Liver (tissue), 9 donors: Measurements from ENCODE around the gene TLR9. TPM values are rescaled to one million over a fixed set of nuclear protein-coding genes. Genes with fewer than 3 reads are reported as not detected.

Experiments used
- DNase-seq: peaks from one replicate; pipeline ENCODE4 v3.0.0-alpha.2; 2017; ENCODE audit warnings: low spot score
- H3K27ac ChIP-seq, 2 donors: one replicate each; pipeline ENCODE4 v1.7.0; 2013; ENCODE audit warnings: inconsistent platforms in 2 of 2, low read length in 2 of 2, control low read depth in 1 of 2, low read depth in 1 of 2, mild to moderate bottlenecking in 1 of 2
- H3K27me3 ChIP-seq, 4 donors: one replicate each; pipeline versions ENCODE4 v1.6.1 to v1.7.0; 2013; ENCODE audit warnings: low read length in 3 of 4, inconsistent platforms in 1 of 4, mild to moderate bottlenecking in 1 of 4, moderate library complexity in 1 of 4; ENCODE audit not compliant: control insufficient read depth in 4 of 4, insufficient read depth in 4 of 4
- H3K36me3 ChIP-seq, 4 donors: one replicate each; pipeline versions ENCODE4 v1.6.1 to v1.7.0; 2013; ENCODE audit warnings: low read length in 3 of 4, mild to moderate bottlenecking in 3 of 4, low read depth in 1 of 4, moderate library complexity in 1 of 4; ENCODE audit not compliant: control insufficient read depth in 4 of 4, insufficient read depth in 3 of 4
- H3K4me1 ChIP-seq, 4 donors: one replicate each; pipeline versions ENCODE4 v1.6.1 to v1.7.0; 2013; ENCODE audit warnings: low read length in 3 of 4, mild to moderate bottlenecking in 3 of 4, moderate library complexity in 1 of 4; ENCODE audit not compliant: control insufficient read depth in 4 of 4, insufficient read depth in 4 of 4
- H3K4me3 ChIP-seq, 3 donors: one replicate each; pipeline versions ENCODE4 v1.6.1 to v1.7.0; 2013; ENCODE audit warnings: low read length in 3 of 3, control low read depth in 1 of 3, low read depth in 1 of 3, mild to moderate bottlenecking in 1 of 3
- H3K9ac ChIP-seq, 2 donors: one replicate each; pipeline ENCODE4 v1.7.0; 2013; ENCODE audit warnings: low read length in 2 of 2, mild to moderate bottlenecking in 2 of 2, moderate library complexity in 2 of 2, control low read depth in 1 of 2, low read depth in 1 of 2
- H3K9me3 ChIP-seq, 4 donors: one replicate each; pipeline versions ENCODE4 v1.6.1 to v1.7.0; 2013; ENCODE audit warnings: low read length in 3 of 4; ENCODE audit not compliant: control insufficient read depth in 4 of 4
- EGR1 ChIP-seq, 2 donors: IDR thresholded peaks; 2 replicates each; pipeline ENCODE4 v1.6.1; 2016 to 2018; ENCODE audit warnings: antibody characterized with exemption in 2 of 2, low read depth in 2 of 2
- HNF4G ChIP-seq: IDR thresholded peaks from 2 replicates; pipeline ENCODE4 v1.6.1; 2016; ENCODE audit warnings: antibody characterized with exemption
- JUND ChIP-seq, 2 donors: IDR thresholded peaks; 2 replicates each; pipeline ENCODE4 v1.6.1; 2016; ENCODE audit warnings: antibody characterized with exemption in 2 of 2
- RAD21 ChIP-seq, 2 donors: IDR thresholded peaks; 2 replicates each; pipeline ENCODE4 v1.6.1; 2016; ENCODE audit warnings: antibody characterized with exemption in 2 of 2, mild to moderate bottlenecking in 2 of 2
- YY1 ChIP-seq: IDR thresholded peaks from 2 replicates; pipeline ENCODE4 v1.6.1; 2016; ENCODE audit warnings: antibody characterized with exemption, mild to moderate bottlenecking
- WGBS: extraction: QIAGEN DNeasy Blood & Tissue Kit; methylation state at CpG from one replicate; pipeline ENCODE4 v1.1.7; 2013; 5-methylcytosine and 5-hydroxymethylcytosine counted together
- polyA plus RNA-seq, 2 donors: library from polyadenylated mRNA; stranded (reverse) in 1 of 2; unstranded in 1 of 2; fragments of 200-250 nt in 1 of 2; fragments of >200 nt in 1 of 2; fragmentation: Nextera tagmentation in 1 of 2; extraction: Ambion mirVana in 1 of 2; gene quantifications; one replicate each; pipeline versions ENCODE4 v1.2.1 to v1.2.3, GENCODE V29; 2013 to 2015
- total RNA-seq, 2 donors: library from RNA; depleted of rRNA; stranded (reverse); fragments of >200 nt; gene quantifications; one replicate each; pipeline ENCODE4 v1.2.3, GENCODE V29; 2014
- TF ChIP-seq, protein P1 (sequence below): IDR thresholded peaks from 2 replicates; pipeline ENCODE4 v1.6.1; 2016; ENCODE audit warnings: antibody characterized with exemption
- TF ChIP-seq, protein P2 (sequence below): fragments of 150-350 bp; IDR thresholded peaks from 2 replicates; pipeline ENCODE4 v1.5.1; 2017; ENCODE audit warnings: improper control_type of control experiment, low read depth, low read length; ENCODE audit not compliant: missing input control
- TF ChIP-seq, protein P3 (sequence below): IDR thresholded peaks from 2 replicates; pipeline ENCODE4 v1.6.1; 2016; ENCODE audit warnings: antibody characterized with exemption
- TF ChIP-seq, protein P4 (sequence below): IDR thresholded peaks from 2 replicates; pipeline ENCODE4 v1.6.1; 2016; ENCODE audit warnings: antibody characterized with exemption, mild to moderate bottlenecking
- TF ChIP-seq, protein P5 (sequence below): IDR thresholded peaks from 2 replicates; pipeline ENCODE4 v1.6.1; 2016; ENCODE audit warnings: antibody characterized with exemption
- donor health status: healthy.
- donor health status: healthy.
- donor health status: healthy.
- donor health status: healthy.
- donor health status: healthy.

The TLR9 gene
- total and polyA plus RNA-seq, 4 donors: 0.02 TPM; not detected in 3

DNA sequence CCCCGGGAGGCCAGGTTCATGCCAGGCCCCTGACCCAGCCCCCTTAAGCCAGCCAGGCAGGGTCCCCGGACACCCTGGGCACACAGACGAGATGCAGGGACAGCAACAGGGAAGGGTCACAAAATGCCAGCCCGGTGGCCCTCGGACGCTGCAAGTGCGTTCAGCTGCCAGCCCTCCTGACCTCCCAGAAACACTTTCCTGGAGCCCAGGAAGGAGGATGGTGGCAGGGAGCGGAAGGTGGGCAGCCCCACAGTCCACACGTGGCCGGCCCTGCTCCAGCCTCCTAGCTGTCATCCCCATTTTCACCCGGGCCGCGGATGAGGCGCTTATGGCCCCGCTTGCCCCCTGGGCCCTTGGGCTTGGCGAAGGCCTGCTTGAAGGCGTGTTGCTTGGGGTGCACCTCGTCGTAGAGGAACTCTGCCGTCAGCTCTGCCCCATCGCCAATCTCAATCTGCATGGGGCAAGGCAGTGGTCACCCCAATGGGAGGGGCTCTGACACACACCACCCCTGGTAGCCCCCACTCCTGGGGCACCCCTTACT lies 3.4 kb upstream of the TLR9 start:
- Histone ChIP-seq H3K27me3 (no peaks in the 10 kb centered on the region), H3K4me3 (no peak overlapping the region), H3K9me3 (no peaks in the 10 kb centered on the region), H3K4me1 (peaks cover 6 to 23% (median 17%) of the 10 kb centered on the region in 4 donors), H3K27ac (no peak overlapping the region), H3K36me3 (peaks cover 4 to 35% (median 12%) of the 10 kb centered on the region in 4 donors), H3K9ac (no peak overlapping the region)
- WGBS: 96% methylated on average over 21 of the region's 21 CpGs
- no peak for TF ChIP-seq YY1
- DNase-seq: no peak

DNA sequence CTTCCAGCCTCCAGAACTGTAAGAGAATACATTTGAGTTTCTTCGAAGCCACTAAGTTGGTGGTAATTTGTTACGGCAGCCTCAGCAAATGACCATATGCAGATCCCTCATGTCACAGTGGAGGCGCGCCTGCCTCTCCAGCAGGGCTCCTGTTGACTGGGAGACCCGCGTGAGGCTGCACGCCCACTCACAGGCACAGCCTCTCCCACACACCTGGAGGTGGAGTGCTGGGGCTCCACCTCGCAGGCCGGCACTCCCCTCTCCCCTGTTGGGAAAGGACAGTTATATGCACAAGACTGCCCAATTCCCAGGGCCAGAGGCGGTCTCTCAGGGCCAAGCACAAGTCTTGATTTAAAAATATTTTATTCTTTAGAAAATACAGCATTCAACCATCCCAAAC lies 2.8 kb upstream of the TLR9 start:
- Histone ChIP-seq H3K4me3 (no peak overlapping the region), H3K27me3 (no peaks in the 10 kb centered on the region), H3K9ac (no peak overlapping the region), H3K36me3 (peaks cover 4 to 35% (median 12%) of the 10 kb centered on the region in 4 donors), H3K9me3 (no peaks in the 10 kb centered on the region), H3K27ac (no peak overlapping the region), H3K4me1 (peaks cover 4 to 19% (median 13%) of the 10 kb centered on the region in 4 donors)
- no peak for TF ChIP-seq YY1
- no peak for TF ChIP-seq JUND (IDR thresholded peaks at IDR 0.05)
- no peak for TF ChIP-seq RAD21 (IDR thresholded peaks at IDR 0.05)
- TF ChIP-seq, protein P1, sequence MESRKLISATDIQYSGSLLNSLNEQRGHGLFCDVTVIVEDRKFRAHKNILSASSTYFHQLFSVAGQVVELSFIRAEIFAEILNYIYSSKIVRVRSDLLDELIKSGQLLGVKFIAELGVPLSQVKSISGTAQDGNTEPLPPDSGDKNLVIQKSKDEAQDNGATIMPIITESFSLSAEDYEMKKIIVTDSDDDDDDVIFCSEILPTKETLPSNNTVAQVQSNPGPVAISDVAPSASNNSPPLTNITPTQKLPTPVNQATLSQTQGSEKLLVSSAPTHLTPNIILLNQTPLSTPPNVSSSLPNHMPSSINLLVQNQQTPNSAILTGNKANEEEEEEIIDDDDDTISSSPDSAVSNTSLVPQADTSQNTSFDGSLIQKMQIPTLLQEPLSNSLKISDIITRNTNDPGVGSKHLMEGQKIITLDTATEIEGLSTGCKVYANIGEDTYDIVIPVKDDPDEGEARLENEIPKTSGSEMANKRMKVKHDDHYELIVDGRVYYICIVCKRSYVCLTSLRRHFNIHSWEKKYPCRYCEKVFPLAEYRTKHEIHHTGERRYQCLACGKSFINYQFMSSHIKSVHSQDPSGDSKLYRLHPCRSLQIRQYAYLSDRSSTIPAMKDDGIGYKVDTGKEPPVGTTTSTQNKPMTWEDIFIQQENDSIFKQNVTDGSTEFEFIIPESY: no peak
- TF ChIP-seq, protein P2, sequence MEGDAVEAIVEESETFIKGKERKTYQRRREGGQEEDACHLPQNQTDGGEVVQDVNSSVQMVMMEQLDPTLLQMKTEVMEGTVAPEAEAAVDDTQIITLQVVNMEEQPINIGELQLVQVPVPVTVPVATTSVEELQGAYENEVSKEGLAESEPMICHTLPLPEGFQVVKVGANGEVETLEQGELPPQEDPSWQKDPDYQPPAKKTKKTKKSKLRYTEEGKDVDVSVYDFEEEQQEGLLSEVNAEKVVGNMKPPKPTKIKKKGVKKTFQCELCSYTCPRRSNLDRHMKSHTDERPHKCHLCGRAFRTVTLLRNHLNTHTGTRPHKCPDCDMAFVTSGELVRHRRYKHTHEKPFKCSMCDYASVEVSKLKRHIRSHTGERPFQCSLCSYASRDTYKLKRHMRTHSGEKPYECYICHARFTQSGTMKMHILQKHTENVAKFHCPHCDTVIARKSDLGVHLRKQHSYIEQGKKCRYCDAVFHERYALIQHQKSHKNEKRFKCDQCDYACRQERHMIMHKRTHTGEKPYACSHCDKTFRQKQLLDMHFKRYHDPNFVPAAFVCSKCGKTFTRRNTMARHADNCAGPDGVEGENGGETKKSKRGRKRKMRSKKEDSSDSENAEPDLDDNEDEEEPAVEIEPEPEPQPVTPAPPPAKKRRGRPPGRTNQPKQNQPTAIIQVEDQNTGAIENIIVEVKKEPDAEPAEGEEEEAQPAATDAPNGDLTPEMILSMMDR: no peak
- TF ChIP-seq, protein P3, sequence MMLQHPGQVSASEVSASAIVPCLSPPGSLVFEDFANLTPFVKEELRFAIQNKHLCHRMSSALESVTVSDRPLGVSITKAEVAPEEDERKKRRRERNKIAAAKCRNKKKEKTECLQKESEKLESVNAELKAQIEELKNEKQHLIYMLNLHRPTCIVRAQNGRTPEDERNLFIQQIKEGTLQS: no peak
- TF ChIP-seq, protein P4, sequence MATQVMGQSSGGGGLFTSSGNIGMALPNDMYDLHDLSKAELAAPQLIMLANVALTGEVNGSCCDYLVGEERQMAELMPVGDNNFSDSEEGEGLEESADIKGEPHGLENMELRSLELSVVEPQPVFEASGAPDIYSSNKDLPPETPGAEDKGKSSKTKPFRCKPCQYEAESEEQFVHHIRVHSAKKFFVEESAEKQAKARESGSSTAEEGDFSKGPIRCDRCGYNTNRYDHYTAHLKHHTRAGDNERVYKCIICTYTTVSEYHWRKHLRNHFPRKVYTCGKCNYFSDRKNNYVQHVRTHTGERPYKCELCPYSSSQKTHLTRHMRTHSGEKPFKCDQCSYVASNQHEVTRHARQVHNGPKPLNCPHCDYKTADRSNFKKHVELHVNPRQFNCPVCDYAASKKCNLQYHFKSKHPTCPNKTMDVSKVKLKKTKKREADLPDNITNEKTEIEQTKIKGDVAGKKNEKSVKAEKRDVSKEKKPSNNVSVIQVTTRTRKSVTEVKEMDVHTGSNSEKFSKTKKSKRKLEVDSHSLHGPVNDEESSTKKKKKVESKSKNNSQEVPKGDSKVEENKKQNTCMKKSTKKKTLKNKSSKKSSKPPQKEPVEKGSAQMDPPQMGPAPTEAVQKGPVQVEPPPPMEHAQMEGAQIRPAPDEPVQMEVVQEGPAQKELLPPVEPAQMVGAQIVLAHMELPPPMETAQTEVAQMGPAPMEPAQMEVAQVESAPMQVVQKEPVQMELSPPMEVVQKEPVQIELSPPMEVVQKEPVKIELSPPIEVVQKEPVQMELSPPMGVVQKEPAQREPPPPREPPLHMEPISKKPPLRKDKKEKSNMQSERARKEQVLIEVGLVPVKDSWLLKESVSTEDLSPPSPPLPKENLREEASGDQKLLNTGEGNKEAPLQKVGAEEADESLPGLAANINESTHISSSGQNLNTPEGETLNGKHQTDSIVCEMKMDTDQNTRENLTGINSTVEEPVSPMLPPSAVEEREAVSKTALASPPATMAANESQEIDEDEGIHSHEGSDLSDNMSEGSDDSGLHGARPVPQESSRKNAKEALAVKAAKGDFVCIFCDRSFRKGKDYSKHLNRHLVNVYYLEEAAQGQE: no peak
- no peak for TF ChIP-seq EGR1 (IDR thresholded peaks at IDR 0.05; ENCODE audit: low read depth in 2 of 2)
- no peak for TF ChIP-seq HNF4G
- TF ChIP-seq, protein P5, sequence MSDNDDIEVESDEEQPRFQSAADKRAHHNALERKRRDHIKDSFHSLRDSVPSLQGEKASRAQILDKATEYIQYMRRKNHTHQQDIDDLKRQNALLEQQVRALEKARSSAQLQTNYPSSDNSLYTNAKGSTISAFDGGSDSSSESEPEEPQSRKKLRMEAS: no peak
- no peak for DNase-seq
- WGBS: 92% methylated on average over 10 of the region's 10 CpGs
